CD8-positive, alpha-beta memory T cell (primary cell): ENCODE results near the gene RNF11. TPM values are rescaled to one million over a fixed set of nuclear protein-coding genes. Genes with fewer than 3 reads are reported as not detected.

ENCODE experiments used
- CTCF ChIA-PET: fragments of 350-600 bp; sonication (Branson Sonifier 250); formaldehyde crosslinking; loops from one replicate; lab custom pipeline; 2021; ENCODE audit warnings: antibody characterized with exemption; lab: Charles Lee
- POLR2A ChIA-PET: fragments of 350-600 bp; sonication (Branson Sonifier 250); formaldehyde crosslinking; loops from one replicate; lab custom pipeline; 2021; ENCODE audit warnings: antibody characterized with exemption; lab: Charles Lee
- DNase-seq, 5 donors: peaks; one replicate each; pipeline versions ENCODE4 v3.0.0 to v3.0.0-alpha.2; 2020 to 2022; ENCODE audit warnings: mixed read lengths in 1 of 5
- H3K27ac ChIP-seq: one replicate; pipeline ENCODE4 v1.7.0; 2013; ENCODE audit warnings: low read depth, mild to moderate bottlenecking, low read length, moderate library complexity
- H3K27me3 ChIP-seq: 2 replicates; pipeline ENCODE4 v1.7.0; 2013; ENCODE audit warnings: low read length, mild to moderate bottlenecking; ENCODE audit not compliant: insufficient read depth, poor library complexity, severe bottlenecking
- H3K36me3 ChIP-seq: 2 replicates; pipeline ENCODE4 v1.7.0; 2013; ENCODE audit warnings: mild to moderate bottlenecking, low read length, moderate library complexity; ENCODE audit not compliant: insufficient read depth
- H3K4me1 ChIP-seq: 2 replicates; pipeline ENCODE4 v1.7.0; 2013; ENCODE audit warnings: mild to moderate bottlenecking, low read length, moderate library complexity; ENCODE audit not compliant: insufficient read depth
- H3K4me3 ChIP-seq: 2 replicates; pipeline ENCODE4 v1.7.0; 2013; ENCODE audit warnings: mild to moderate bottlenecking, low read length
- H3K9me3 ChIP-seq: 2 replicates; pipeline ENCODE4 v1.7.0; 2013; ENCODE audit warnings: mild to moderate bottlenecking, low read length
- H3K27ac Mint-ChIP-seq, 8 donors: one replicate each; pipeline ENCODE4 v1.8.0; 2020 to 2021; ENCODE audit warnings: mixed read lengths in 8 of 8, mild to moderate bottlenecking in 6 of 8, inconsistent platforms in 3 of 8, moderate library complexity in 3 of 8
- H3K27me3 Mint-ChIP-seq, 2 donors: one replicate each; pipeline ENCODE4 v1.8.0; 2020 to 2021; ENCODE audit warnings: mixed read lengths in 2 of 2, mild to moderate bottlenecking in 1 of 2, moderate library complexity in 1 of 2
- H3K36me3 Mint-ChIP-seq, 3 donors: one replicate each; pipeline ENCODE4 v1.8.0; 2020 to 2021; ENCODE audit warnings: mixed read lengths in 3 of 3, inconsistent platforms in 1 of 3, mild to moderate bottlenecking in 1 of 3
- H3K4me1 Mint-ChIP-seq, 3 donors: one replicate each; pipeline ENCODE4 v1.8.0; 2020 to 2021; ENCODE audit warnings: mixed read lengths in 3 of 3, inconsistent platforms in 1 of 3, mild to moderate bottlenecking in 1 of 3
- H3K4me3 Mint-ChIP-seq, 7 donors: one replicate each; pipeline ENCODE4 v1.8.0; 2020 to 2021; ENCODE audit warnings: mixed read lengths in 7 of 7, mild to moderate bottlenecking in 6 of 7, moderate library complexity in 4 of 7, inconsistent platforms in 2 of 7
- H3K9me3 Mint-ChIP-seq, 5 donors: one replicate each; pipeline ENCODE4 v1.8.0; 2020 to 2022; ENCODE audit warnings: mixed read lengths in 5 of 5, mild to moderate bottlenecking in 3 of 5, moderate library complexity in 2 of 5, inconsistent platforms in 1 of 5
- polyA plus RNA-seq: library from polyadenylated mRNA; unstranded; fragments of 300-500 nt; fragmentation: Illumina TruSeq; gene quantifications from one replicate; pipeline ENCODE4 v1.2.3, GENCODE V29; 2021
- total RNA-seq, 2 experiments: library from RNA; stranded (reverse); gene quantifications; one replicate each; pipeline ENCODE4 v1.2.3, GENCODE V29; 2021

The RNF11 gene
- total and polyA plus RNA-seq, 3 experiments from 2014 or later, result 31.1 to 40.1 (median 37.4) TPM

DNA sequence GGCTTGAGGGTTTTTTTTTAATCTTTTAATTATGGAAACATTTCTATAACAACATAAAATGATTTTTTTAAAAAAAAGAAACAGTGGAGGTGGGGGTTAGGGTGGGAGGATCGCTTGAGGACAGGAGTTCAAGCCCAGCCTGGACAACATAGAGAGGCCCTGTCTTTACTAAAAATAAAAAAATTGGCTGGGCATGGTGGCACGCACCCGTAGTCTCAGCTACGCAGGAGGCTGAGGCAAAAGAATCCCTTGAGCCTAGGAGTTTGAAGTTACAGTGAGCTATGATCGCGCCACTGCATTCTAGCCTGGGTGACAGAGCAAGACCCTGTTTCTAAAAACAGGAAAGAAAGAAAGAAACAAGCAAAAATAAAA is 32.2 kb upstream of the RNF11 start:
- ChIA-PET CTCF (interaction anchor here (1.7 kb wide), 1 partner anchor 11 kb away, joined by 7 read pairs; no protein-coding TSS in a partner anchor), POLR2A (no interaction called here)
- Mint-ChIP-seq H3K4me3 (no peak overlapping the region), H3K4me1 (no peaks in the 10 kb centered on the region), H3K27me3 (no peaks in the 10 kb centered on the region), H3K36me3 (no peaks in the 10 kb centered on the region), H3K9me3 (no peaks in the 10 kb centered on the region), H3K27ac (peak overlapping the region in 1 of 8 donors; percentile 60)
- Histone ChIP-seq H3K4me1 (no peaks in the 10 kb centered on the region), H3K27ac (no peak overlapping the region), H3K4me3 (no peak overlapping the region), H3K36me3 (no peaks in the 10 kb centered on the region), H3K27me3 (no peaks in the 10 kb centered on the region), H3K9me3 (no peaks in the 10 kb centered on the region)
- no peak for DNase-seq

DNA sequence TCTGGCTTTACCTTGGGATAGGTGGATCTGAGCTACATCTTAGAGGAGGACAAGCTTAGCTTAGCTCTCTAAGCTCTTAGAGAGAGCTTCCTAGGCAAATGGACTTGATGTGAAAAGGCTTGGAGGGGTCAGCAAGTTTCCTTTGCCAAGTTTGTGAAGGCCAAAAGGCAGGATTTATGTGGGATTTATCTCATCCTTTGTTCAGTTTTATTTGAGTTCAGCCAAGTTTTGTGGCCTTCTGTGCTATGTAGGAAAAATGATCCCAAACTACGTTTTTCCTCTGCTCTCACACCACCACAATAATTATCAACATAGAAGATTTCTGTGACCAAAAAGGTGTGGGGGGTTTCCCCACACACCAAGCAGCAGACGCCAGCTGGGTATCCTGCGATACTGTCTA is 26.0 kb upstream of the RNF11 start:
- Histone ChIP-seq H3K4me1 (no peaks in the 10 kb centered on the region), H3K27me3 (no peaks in the 10 kb centered on the region), H3K4me3 (no peak overlapping the region), H3K27ac (no peak overlapping the region), H3K36me3 (no peaks in the 10 kb centered on the region), H3K9me3 (no peaks in the 10 kb centered on the region)
- Mint-ChIP-seq H3K36me3 (no peaks in the 10 kb centered on the region), H3K27ac (peak overlapping the region in 1 of 8 donors; percentile 88), H3K4me3 (no peak overlapping the region), H3K4me1 (peaks cover 8 to 10% (median 10%) of the 10 kb centered on the region in 3 donors), H3K9me3 (no peaks in the 10 kb centered on the region), H3K27me3 (peaks cover 0 to 3% of the 10 kb centered on the region in 2 donors)
- no peak for DNase-seq
- ChIA-PET CTCF (no interaction called here), POLR2A (no interaction called here)

DNA sequence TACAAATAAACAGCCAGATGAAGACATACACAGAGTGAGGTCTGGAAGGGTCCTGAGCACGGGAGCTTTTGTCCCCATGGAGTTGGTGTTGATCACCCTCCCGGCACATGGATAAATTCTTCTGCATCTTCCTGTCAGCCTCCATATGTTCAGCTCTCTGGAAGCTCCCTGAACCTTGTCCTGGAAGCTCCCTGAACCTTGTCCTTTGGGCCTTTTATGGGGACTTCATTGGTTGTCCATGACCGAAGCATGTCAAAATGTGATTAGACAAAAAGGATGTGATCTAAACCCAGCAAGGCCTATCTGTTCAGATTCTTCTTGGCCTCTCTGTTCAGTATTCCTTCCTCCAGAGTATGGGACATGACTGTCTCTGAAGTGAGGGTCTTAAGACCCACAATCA is 25.4 kb upstream of the RNF11 start:
- Histone ChIP-seq H3K27ac (no peak overlapping the region), H3K27me3 (no peaks in the 10 kb centered on the region), H3K4me1 (no peaks in the 10 kb centered on the region), H3K9me3 (no peaks in the 10 kb centered on the region), H3K4me3 (no peak overlapping the region), H3K36me3 (no peaks in the 10 kb centered on the region)
- no peak overlapping the region for H3K4me3 Mint-ChIP-seq
- no peaks in the 10 kb centered on the region for H3K9me3 Mint-ChIP-seq
- H3K36me3 Mint-ChIP-seq, result no peaks in the 10 kb centered on the region
- DNase-seq, result no peak
- peaks cover 15 to 16% (median 16%) of the 10 kb centered on the region in 3 donors for H3K4me1 Mint-ChIP-seq
- peaks cover 0 to 3% of the 10 kb centered on the region in 2 donors for H3K27me3 Mint-ChIP-seq
- ChIA-PET CTCF (no interaction called here), POLR2A (no interaction called here)
- no peak overlapping the region for H3K27ac Mint-ChIP-seq

- Mint-ChIP-seq H3K4me3 (peak overlapping the region in 3 of 7 donors; percentile 2 to 28 (median 3)), H3K9me3 (no peaks in the 10 kb centered on the region), H3K36me3 (no peaks in the 10 kb centered on the region), H3K27ac (peak overlapping the region; percentile 1 to 73 (median 44)), H3K27me3 (peaks cover 0 to 3% of the 10 kb centered on the region in 2 donors), H3K4me1 (peaks cover 17 to 20% (median 19%) of the 10 kb centered on the region in 3 donors)
- H3K27ac ChIP-seq, result no peak overlapping the region
- H3K4me3 ChIP-seq, result no peak overlapping the region
- no peaks in the 10 kb centered on the region for H3K27me3 ChIP-seq
- H3K4me1 ChIP-seq, result no peaks in the 10 kb centered on the region
- no peaks in the 10 kb centered on the region for H3K9me3 ChIP-seq
- CTCF ChIA-PET, result no interaction called here
- POLR2A ChIA-PET, result no interaction called here
- no peak for DNase-seq
- H3K36me3 ChIP-seq, result no peaks in the 10 kb centered on the region
These were observed 21.4 kb upstream of the RNF11 start for GRCh38 chr1:51214615-51215131.

DNA sequence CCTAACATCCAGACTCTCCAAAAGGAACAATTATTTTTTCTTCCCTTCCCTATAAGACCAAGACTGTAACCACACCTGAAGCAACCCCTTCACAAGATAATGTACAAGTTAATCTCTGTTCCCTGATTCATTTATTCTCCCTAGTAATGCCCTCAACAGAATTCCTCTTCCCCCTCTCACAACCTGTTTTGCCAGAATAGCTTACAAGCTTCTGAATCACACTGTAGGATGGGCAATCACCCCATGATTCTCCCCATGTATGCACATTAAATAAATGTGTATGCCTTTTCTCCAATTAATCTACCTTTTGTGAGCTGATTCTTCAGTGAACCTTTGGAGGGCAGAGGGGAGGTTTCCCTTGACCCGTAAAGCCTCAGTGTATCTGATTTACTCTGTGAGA is 20.9 kb upstream of the RNF11 start:
- Mint-ChIP-seq H3K27ac (peak overlapping the region in 7 of 8 donors; percentile 15 to 73 (median 56)), H3K9me3 (no peaks in the 10 kb centered on the region), H3K4me3 (no peak overlapping the region), H3K27me3 (peaks cover 0 to 3% of the 10 kb centered on the region in 2 donors), H3K4me1 (peaks cover 18 to 20% (median 19%) of the 10 kb centered on the region in 3 donors), H3K36me3 (no peaks in the 10 kb centered on the region)
- Histone ChIP-seq H3K4me3 (no peak overlapping the region), H3K27me3 (no peaks in the 10 kb centered on the region), H3K4me1 (no peaks in the 10 kb centered on the region), H3K9me3 (no peaks in the 10 kb centered on the region), H3K27ac (no peak overlapping the region), H3K36me3 (no peaks in the 10 kb centered on the region)
- ChIA-PET POLR2A (no interaction called here), CTCF (no interaction called here)
- no peak for DNase-seq

DNA sequence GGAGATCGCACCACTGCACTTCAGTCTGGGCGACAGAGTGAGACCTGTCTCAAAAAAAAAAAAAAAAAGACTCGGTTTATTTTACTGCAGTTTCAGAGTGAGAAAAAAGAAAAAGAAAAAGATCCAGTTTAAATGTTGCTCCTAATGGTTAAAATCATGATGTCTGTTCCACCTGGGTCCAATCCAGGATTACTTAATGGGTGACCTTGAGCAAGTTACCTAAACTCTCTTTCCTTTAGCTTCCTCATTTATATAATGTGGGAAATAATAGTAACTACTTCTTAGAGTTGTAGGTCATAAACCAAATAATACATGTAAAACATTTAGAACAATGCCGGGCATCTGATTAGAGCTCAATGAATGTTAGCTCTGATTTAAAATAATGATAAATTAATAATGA is 19.4 kb upstream of the RNF11 start:
- Mint-ChIP-seq H3K4me3 (no peak overlapping the region), H3K27me3 (peaks cover 0 to 3% of the 10 kb centered on the region in 2 donors), H3K9me3 (no peaks in the 10 kb centered on the region), H3K4me1 (peaks cover 18 to 20% (median 19%) of the 10 kb centered on the region in 3 donors), H3K36me3 (no peaks in the 10 kb centered on the region), H3K27ac (no peak overlapping the region)
- ChIA-PET CTCF (no interaction called here), POLR2A (no interaction called here)
- no peak for DNase-seq
- Histone ChIP-seq H3K4me1 (no peaks in the 10 kb centered on the region), H3K9me3 (no peaks in the 10 kb centered on the region), H3K36me3 (no peaks in the 10 kb centered on the region), H3K4me3 (no peak overlapping the region), H3K27me3 (no peaks in the 10 kb centered on the region), H3K27ac (no peak overlapping the region)

DNA sequence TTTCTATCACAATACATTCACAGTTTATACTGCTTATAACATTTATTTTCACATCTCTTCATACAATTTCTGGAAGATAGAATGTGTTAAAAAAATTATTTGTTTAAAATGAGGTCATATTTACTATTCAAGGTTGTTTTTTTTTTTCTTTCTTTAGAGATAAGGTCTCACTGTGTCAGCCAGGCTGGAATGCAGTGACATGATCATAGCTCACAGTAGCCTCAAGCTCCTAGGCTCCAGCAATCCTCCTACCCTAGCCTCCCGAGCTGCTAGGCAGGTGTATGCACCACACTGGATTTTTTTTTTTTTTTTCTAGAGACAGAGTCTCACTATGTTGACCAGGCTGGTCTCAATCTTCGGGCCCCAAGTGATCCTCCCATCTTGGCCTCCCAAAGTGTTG is 19.0 kb upstream of the RNF11 start:
- no peak overlapping the region for H3K4me3 Mint-ChIP-seq
- H3K27me3 Mint-ChIP-seq, result peaks cover 0 to 3% of the 10 kb centered on the region in 2 donors
- DNase-seq, result no peak
- no peaks in the 10 kb centered on the region for H3K36me3 Mint-ChIP-seq
- no peaks in the 10 kb centered on the region for H3K27me3 ChIP-seq
- ChIA-PET CTCF (no interaction called here), POLR2A (no interaction called here)
- no peaks in the 10 kb centered on the region for H3K9me3 ChIP-seq
- no peak overlapping the region for H3K27ac Mint-ChIP-seq
- peaks cover 18 to 20% (median 19%) of the 10 kb centered on the region in 3 donors for H3K4me1 Mint-ChIP-seq
- no peaks in the 10 kb centered on the region for H3K9me3 Mint-ChIP-seq
- no peak overlapping the region for H3K27ac ChIP-seq
- H3K36me3 ChIP-seq, result no peaks in the 10 kb centered on the region
- no peak overlapping the region for H3K4me3 ChIP-seq
- no peaks in the 10 kb centered on the region for H3K4me1 ChIP-seq

DNA sequence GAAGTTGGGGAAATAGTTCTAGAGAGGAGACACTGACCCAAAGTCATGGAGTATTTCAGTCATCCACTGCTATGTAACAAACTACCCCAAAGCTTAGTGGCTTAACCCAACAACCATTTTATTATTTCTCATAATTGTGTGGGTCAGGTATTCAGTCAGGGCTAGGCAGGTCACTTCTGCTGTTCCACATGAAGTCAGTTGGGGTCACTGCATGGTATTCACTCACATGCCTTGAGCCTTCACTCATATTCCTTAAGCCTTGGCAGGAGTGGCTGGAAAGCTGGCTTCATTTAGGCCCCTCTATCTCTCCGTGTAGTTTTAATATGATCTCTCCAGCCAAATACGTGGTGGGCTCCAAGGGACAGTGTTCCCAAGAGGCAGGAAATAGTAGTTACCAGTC is 17.5 kb upstream of the RNF11 start:
- CTCF ChIA-PET, result no interaction called here
- Histone ChIP-seq H3K27me3 (no peaks in the 10 kb centered on the region), H3K36me3 (no peaks in the 10 kb centered on the region), H3K9me3 (no peaks in the 10 kb centered on the region), H3K4me3 (no peak overlapping the region), H3K4me1 (no peaks in the 10 kb centered on the region), H3K27ac (no peak overlapping the region)
- H3K27me3 Mint-ChIP-seq, result peaks cover 0 to 1% of the 10 kb centered on the region in 2 donors
- H3K4me1 Mint-ChIP-seq, result peaks cover 18 to 20% (median 19%) of the 10 kb centered on the region in 3 donors
- POLR2A ChIA-PET, result no interaction called here
- no peak for DNase-seq
- no peak overlapping the region for H3K4me3 Mint-ChIP-seq
- H3K27ac Mint-ChIP-seq, result peak overlapping the region in 1 of 8 donors; percentile 51
- no peaks in the 10 kb centered on the region for H3K36me3 Mint-ChIP-seq
- H3K9me3 Mint-ChIP-seq, result no peaks in the 10 kb centered on the region
